ENCODE measurements around the gene ALDH3A2.
"Not testable (repeated sequence)": the region's sequence is repeated elsewhere in the genome, so short reads cannot be mapped to it uniquely, and the experiment has no call there.

ALDH3A2 gene

DNA sequence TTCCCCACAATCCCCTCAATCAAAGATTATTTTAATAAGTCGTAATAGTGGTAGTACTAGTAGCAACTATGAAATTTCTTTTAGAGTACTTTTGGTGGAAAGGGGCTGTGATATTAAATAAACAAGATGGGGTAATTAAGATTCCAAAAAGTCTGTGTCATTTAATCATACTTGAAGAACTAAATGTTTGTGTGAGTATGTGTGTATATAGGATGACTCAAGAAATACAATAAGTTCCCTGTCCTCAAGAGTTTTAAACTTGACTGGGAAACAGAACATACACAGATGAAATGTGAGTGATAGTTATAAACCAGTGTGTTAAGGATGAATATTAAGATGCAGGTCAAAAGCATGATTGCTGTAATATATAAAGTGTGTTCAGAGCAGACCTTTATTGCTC is 2.3 kb downstream of the ALDH3A2 start:
- no peak for DNase-seq (ENCODE audit: low read depth in 3 of 3)

DNA sequence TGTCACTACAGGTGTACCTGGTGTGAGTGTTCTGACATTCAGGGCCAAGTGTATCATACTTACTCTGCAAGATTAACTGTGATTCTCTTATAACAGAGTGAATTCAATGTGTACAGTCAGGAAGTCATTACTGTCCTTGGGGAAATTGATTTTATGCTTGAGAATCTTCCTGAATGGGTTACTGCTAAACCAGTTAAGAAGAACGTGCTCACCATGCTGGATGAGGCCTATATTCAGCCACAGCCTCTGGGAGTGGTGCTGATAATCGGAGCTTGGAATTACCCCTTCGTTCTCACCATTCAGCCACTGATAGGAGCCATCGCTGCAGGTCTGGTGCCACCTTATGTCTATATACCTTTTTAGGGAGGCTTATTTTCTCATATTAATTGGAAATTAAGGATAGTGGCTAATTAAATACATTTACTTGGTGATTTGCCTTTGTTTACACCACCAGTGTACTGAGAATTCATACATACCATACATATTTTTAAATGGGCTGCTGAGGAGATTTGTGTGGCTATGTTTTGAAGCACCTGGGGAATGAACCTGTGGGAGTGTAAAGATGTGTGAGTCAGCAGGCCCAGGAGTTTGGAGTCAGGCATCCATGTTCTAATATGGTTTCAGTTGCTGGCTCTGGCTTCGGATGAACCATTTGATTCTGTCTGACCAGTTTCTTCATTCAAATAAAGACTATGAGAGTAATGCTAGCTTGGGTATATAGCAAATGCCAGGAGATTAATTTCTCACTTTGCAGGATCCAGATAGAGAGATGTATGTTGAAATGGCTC is 3.1 kb downstream of the ALDH3A2 start:
- no peak for DNase-seq (ENCODE audit: low read depth in 3 of 3)

DNA sequence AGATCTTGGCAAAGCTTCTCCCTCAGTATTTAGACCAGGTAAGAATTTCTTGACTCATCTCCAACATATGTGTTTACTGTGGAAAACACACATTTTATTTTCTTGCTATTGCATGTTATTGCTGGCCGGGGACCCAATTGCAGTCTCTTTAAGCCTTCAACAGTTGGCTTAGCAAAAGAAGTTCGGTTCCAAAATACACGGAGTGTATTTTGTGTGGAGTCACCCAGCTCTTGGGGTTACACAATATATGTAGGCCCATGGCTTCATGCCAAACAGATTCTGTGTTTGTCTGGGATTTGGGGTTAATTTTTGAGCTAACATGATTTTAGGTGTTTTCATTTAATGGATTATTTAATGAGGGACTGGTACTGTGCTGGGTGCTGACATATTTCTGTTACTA is 4.0 kb downstream of the ALDH3A2 start:
- DNase-seq (ENCODE audit: low read depth in 3 of 3) = no peak

DNA sequence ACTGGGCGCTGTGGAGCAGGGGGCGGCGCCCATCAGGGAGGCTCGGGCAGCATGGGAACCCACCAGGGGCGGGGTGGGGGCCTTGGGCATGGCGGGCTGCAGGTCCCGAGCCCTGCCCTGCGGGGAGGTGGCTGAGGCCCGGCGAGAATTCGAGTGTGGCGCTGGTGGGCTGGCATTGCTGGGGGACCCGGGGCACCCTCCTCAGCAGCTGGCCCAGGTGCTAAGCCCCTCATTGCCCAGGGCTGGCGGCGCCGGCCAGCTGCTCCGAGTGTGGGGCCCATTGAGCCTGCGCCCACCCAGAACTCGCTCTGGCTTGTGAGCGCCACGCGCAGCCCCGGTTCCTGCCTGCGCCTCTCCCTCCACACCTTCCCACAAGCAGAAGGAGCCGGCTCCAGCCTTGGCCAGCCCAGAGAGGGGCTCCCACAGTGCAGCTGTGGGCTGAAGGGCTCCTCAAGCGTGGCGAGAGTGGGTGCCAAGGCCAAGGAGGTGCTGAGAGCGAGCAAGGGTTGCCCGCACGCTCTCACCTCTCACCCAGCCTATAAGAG is 5.9 kb downstream of the ALDH3A2 start:
- no peak for DNase-seq (ENCODE audit: low read depth in 3 of 3)

DNA sequence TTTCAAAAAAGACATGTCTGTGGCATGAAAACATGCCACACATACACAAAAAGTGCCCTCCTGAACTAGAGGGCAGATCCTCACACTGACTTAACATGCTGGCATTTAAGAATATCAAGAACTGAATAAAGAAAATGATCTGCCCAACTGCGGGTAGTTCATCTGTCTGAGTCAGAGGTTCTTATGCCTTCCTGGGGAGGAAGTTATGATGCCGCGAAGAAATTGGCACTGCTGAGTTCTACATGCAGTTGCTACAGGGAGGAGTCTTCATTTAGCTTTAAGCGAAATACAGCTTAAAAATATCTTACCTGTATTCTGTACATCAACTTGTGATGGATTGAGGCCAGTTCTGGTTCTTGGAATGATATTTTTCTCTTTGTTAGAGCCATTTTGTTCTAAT is 6.3 kb downstream of the ALDH3A2 start:
- no peak for DNase-seq (ENCODE audit: low read depth in 3 of 3)

DNA sequence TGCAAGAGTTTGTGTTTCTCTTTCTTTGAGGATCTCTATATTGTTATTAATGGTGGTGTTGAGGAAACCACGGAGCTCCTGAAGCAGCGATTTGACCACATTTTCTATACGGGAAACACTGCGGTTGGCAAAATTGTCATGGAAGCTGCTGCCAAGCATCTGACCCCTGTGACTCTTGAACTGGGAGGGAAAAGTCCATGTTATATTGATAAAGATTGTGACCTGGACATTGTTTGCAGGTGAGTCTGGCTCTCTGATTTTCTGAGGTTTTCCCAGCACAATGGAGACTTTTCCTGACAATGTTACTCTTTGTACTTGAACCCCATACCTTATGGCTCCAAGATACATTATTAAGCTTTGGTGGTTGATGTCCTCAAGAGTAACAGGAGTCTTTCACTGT is 7.8 kb downstream of the ALDH3A2 start:
- DNase-seq (ENCODE audit: low read depth in 3 of 3) = no peak

DNA sequence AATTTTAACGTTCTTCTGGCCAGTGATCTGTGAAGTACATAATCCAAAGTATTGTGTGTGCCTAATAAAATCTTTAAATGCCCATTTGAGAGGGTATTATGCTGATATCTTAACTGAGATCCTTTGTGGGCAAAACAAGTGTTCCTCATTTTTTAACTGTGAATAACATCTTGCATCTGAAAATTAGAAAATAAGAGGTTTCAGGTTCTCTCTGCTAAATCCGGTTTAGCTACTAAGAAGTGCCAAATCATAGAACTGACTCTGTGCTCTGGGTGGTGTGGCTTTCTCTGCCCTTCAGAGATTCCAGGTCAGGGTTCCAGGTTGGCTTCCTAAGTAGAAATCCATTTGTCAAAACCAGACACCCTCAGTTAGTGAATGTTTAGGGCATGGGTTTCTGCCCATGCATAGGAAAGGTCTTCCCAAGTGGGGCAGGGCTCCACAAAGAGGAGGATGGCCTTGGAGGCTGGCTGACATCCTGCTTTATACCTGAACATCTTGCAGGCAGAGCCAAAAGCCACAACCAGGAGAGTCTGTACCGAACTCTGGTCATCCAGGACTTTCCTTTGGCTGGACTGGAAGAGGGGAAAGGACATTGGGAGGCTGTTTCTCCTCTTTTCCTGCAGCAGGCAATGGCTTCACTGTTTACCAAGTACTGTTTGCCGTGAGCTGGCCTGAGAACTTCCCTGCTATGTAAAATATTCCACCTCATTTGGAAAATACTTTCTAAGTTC is 8.5 kb downstream of the ALDH3A2 start:
- no peak for DNase-seq (ENCODE audit: low read depth in 3 of 3)

DNA sequence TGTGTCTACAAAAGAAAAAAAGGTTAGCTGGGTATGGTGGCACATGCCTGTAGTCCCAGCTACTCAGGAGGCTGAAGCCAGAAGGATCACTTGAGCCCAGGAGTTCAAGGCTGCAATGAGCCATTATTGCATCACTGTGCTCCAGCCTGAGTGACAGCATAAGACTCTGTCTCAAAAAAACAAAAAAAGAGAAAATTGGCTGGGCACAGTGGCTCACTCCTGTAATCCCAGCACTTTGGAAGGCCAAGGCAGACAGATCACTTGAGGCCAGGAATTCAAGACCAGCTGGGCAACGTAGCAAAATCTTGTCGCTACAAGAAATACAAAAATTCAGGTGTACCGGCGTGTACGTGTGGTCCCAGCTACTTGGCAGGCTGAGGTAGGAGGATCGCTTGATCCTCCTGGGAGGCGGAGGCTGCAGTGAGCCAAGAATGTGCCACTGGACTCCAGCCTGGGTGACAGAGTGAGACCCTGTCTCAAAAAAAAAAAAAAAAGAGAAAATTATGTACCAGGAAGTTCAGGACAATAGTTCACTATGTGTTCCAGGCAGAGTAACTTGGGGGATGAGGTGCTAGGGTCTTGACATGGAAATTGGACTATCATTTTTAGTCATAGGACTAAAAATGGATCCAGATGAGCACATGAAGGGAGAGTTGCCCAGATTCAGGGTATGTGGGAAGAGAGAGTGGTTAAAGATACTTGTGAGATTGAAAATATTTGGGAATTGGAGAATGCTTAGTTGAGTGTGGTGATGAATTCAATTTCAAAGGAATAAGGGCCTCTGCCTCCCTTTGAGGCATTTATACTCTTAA is 11.0 kb downstream of the ALDH3A2 start:
- no peak for DNase-seq (ENCODE audit: low read depth in 3 of 3)

DNA sequence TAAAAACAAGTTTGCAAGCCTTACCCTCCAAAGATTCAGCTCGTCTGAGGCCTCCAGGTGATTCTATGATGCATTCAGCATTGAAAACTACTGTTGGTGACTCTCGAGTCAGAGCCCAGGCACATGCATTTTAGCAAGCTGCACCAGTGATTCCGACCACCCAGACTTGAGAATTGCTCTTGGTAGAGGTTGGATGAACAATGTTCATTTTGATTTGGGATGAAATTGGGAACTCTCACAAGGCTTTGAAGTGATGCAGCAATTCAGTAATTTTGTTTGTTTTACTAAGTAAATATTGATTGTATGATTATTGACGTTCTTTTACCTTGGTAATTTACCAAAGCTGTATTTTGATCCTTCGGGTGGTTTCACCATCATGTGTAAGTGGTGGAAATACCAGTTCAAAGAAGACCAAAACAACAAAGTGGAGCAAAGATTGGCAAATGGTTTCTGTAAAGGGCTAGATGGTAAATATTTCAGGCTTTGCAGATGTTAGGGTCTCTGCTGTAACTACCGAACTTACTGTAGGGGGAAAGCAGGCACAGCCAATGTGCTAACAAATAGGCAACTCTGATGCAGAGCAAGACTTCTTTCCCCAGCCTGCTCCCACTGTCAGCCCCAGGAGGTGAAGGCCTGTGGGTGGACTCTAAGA is 11.8 kb downstream of the ALDH3A2 start:
- DNase-seq (ENCODE audit: low read depth in 3 of 3) = no peak

DNA sequence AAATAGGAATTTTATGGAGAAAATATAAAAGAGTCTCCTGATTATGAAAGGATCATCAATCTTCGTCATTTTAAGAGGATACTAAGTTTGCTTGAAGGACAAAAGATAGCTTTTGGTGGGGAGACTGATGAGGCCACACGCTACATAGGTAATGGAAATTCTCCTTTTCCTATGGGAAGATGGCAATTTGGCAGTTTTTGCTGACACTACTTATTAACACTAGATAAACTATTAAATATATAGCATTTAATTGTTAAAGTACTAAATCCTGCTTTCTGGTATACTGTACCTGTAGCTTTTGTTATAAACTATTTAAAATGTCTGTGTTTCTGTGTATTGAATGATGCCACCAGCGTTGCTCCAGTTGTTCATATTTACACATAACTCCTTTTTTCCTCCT is 12.6 kb downstream of the ALDH3A2 start:
- DNase-seq (ENCODE audit: low read depth in 3 of 3) = no peak

DNA sequence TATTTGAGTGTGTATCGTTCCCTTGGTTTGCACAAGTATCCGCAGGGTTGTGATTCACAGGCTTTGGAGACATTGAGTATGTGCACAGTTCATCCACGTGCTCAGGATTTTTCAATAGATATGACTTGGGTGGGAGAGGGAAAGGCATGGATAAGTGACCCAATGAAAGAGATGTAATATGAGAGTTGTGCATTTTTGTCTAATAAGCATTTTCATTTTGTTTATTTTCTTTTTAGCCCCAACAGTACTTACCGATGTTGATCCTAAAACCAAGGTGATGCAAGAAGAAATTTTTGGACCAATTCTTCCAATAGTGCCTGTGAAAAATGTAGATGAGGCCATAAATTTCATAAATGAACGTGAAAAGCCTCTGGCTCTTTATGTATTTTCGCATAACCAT is 14.5 kb downstream of the ALDH3A2 start:
- DNase-seq (ENCODE audit: low read depth in 3 of 3) = no peak

DNA sequence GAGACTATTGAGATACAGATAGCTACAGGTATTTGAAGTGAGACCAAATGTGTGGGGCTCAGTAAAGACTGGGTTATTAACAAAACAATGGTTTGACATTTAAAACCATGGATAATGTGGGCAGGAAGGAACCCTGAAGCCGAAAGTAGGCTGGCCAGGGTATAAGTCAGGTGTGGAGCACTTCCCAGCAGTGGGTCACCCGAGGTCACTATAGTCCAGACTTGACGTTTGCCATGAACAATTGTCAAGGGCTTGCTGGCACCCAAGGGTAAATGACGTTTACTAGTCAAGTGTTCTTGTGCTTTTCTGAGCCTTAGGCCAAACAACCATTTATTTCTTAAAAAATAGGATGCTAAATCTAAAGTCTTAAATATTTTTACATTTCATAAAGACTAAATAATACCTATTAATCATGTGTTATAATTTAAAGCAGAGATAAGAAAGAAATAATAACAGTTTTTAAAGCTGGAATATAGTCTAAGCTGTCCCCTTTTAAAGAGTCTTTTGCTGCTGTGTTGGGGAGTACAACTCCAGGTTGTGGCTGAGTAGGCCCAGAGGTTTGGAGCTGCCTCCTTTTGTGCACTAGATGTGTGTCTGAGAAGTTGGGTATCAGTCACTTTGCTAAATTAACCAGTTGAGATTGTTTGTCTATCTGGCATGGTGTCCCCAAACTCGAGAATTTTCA is 15.7 kb downstream of the ALDH3A2 start:
- no peak for DNase-seq (ENCODE audit: low read depth in 3 of 3)

DNA sequence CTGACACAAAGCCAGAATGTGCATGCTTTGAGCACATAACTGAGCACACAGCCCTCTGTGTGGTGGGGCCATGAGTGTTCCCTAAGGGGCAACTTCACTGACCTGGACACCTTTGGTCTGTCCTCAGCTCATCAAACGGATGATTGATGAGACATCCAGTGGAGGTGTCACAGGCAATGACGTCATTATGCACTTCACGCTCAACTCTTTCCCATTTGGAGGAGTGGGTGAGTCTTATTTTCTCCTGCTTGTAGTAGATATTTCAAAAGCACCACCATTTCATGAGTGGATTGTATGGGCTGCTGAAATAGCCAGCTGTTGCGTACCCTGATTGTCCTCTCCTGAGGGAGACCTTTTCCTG is 16.2 kb downstream of the ALDH3A2 start:
- no peak for DNase-seq (ENCODE audit: low read depth in 3 of 3)

DNA sequence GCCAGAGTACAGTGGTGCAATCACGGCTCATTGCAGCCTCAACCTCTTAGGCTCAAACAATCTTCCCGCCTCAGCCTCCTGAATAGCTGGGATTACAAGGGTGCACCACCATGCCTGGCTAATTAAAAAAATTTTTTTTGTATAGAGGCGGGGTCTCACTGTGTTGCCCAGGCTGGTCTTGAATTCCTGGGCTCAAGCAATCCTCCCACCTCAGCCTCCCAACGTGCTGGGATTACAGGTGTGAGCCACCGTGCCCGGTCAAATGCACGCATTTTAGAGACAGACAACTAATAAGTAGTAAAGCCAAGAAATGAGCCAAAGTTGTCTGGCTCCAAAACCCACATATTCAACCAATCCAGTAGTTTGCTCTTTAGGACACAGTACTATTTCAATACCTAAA is 21.1 kb downstream of the ALDH3A2 start:
- not testable (repeated sequence) for DNase-seq (ENCODE audit: low read depth in 3 of 3)

DNA sequence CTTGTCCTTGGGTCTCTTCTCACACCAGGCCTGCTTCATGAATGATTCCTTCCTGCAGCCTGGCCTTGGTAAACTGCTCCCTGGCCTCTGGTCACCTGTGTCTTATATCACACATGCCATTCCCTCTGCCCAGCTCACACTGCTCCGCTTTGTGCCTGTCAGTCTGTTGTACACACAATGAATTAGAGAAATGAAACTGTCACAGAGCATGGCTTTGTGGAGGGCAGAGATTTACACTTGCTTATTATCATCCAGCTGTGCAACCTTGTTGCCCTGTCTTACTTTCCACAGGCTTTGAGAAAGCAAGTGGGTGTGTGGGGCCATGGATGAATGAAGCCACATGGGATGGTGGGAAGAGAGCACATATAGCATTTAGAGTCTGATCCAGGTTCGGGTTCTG is 22.4 kb downstream of the ALDH3A2 start:
- DNase-seq (ENCODE audit: low read depth in 3 of 3) = no peak

DNA sequence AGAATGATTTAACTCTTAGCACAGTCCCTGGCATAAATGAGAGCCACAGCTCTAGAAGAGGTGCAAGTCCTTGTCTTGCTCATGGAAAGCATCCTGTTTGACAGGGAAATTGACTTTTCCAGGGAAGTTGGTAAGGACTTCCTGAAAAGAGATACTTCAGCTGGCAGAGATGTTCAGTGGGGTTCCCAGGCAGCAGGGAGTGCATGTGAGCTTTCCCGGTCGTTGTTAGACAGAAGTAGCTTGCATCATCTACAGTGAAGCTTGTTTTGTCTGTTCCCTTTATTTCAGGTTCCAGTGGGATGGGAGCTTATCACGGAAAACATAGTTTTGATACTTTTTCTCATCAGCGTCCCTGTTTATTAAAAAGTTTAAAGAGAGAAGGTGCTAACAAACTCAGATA is 22.9 kb downstream of the ALDH3A2 start:
- no peak for DNase-seq (ENCODE audit: low read depth in 3 of 3)

DNA sequence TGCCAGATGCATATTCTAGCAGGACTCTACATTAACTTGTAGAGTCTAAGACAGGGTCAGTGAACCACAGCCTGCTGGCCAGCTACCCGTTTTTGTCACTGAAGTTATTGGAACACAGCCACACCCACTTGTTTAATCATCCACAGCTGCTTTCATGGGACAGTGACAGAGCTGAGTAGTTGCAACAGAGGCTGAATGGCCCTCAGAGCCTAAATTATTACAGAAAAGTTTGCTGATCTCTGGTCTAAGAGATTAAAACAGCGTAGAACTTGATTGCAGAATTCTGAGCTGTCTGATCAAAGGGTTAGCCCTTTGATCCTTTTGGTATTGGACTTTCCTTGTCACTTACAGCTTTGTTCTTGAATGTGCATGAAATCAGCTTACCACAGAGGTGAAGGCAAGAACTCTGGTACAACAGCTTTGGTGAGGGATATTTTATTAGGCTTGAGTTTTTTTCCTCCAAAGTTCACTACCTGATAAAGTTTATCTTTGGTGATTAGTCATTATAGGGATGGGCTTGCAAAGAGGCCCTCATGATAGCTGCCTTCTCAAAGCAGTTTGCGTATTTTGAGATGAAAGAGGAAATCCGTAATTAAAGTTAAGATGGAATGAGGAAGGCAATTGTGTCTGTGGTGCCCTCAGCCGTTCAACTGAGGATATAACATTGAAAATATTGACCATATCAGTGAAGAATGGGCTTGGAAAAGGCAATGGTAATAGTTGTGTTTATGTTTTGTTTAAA is 23.6 kb downstream of the ALDH3A2 start:
- no peak for DNase-seq (ENCODE audit: low read depth in 3 of 3)

DNA sequence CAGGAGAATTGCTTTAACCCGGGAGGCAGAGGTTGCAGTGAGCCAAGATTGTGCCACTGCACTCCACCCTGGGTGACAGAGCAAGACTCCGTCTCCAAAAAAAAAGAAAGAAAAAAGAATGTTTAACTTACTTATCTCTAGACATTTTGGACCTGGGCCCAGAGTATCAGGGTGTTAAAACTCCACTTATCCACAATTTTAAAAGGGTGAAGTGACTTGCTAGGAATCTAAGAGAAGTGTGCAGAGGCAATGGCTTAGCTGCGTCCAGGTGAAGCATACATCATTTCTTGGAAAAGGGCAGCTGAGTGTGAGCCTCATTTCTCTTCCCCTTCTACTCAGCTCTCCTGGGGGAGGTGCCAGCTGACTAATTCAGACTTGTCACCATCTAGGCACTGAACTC is 25.1 kb downstream of the ALDH3A2 start:
- DNase-seq (ENCODE audit: low read depth in 3 of 3) = no peak

DNA sequence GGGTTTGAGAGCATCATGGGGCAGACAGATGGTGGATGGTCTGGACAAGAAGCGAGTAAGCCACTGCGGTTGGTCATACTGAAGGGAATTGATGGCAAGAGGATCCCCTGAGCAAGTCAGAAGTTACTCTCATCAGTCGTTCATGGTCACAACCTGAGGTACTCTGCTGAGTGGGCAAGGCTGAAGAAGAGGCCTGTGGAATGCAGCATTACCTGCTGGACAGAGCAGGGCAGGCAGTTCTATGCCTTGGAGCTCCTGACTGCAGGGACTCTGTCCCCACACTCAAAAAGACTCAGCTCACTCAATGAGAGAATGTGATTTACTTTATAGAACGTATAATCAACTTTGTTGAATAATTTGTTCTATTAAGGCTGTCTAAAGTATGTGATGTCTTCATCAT is 28.3 kb downstream of the ALDH3A2 start:
- no peak for DNase-seq (ENCODE audit: low read depth in 3 of 3)

DNA sequence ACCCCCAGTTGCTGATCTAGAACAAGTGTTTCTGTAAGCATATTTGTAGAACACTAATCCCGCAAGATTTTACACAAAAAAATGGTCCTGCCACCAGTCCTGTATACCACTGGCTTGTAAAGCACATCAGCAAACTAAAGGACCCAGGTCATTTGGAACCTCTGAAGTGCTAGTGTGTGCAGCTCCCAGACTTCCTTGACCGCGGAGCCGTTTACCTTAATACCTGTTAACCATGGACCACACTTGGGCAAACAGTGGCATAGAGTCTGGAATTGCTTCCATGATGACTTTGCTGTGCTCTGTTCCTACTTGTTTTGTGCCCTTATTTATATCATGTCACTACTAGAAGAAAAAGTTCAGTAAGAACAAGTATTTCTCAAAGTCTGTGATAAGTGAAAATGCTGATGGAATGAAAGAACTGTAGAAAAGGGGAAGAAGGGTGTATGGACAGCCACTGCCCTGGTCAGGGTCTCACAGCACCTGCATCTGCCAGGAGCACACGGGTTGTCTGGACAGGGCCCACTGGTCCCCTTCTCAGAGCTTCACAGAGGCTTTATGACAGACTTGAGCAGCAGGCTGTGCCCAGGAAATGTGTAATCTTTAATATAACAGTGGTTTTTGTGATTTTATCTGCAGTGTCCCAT is 29.3 kb downstream of the ALDH3A2 start:
- DNase-seq (ENCODE audit: low read depth in 3 of 3) = no peak
